GM21717 (cell line): ENCODE measurements around the gene ZBTB2.
"Not testable (repeated sequence)": the region's sequence is repeated elsewhere in the genome, so short reads cannot be mapped to it uniquely, and the experiment has no call there.

Experiments
- ATAC-seq: cut with Tn5 transposase; IDR thresholded peaks from one replicate; pipeline ENCODE4 v1.9.1; 2021; ENCODE audit warnings: mild to moderate bottlenecking, moderate library complexity; ENCODE audit not compliant: unreplicated experiment

Gene ZBTB2

GRCh38 chr6:151338651-151339200 is 52.6 kb downstream of the ZBTB2 start:
- ATAC-seq = no peak

GRCh38 chr6:151335930-151336329 is 55.4 kb downstream of the ZBTB2 start:
- ATAC-seq = no peak

- no peak for ATAC-seq
Measured at GRCh38 chr6:151330130-151330696, 61.1 kb downstream of the ZBTB2 start.

- ATAC-seq = no peak
Measured at GRCh38 chr6:151327101-151327500, 64.3 kb downstream of the ZBTB2 start.

GRCh38 chr6:151326116-151326825 is 65.1 kb downstream of the ZBTB2 start:
- ATAC-seq = no peak

GRCh38 chr6:151325075-151326050 is 66.0 kb downstream of the ZBTB2 start:
- ATAC-seq = no peak

GRCh38 chr6:151324488-151324825 is 66.9 kb downstream of the ZBTB2 start:
- ATAC-seq = no peak

GRCh38 chr6:151323791-151324487 is 67.4 kb downstream of the ZBTB2 start:
- ATAC-seq = peak; percentile 67

- ATAC-seq = no peak
Measured at GRCh38 chr6:151322570-151322969, 68.8 kb downstream of the ZBTB2 start.

GRCh38 chr6:151321438-151321837 is 69.9 kb downstream of the ZBTB2 start:
- ATAC-seq = no peak

GRCh38 chr6:151320140-151320539 is 71.2 kb downstream of the ZBTB2 start:
- ATAC-seq = no peak

- no peak for ATAC-seq
Measured at GRCh38 chr6:151317995-151318365, 73.4 kb downstream of the ZBTB2 start.

- ATAC-seq = no peak
Measured at GRCh38 chr6:151317103-151317994, 74.0 kb downstream of the ZBTB2 start.

- ATAC-seq = not testable (repeated sequence)
Measured at GRCh38 chr6:151315661-151316060, 75.7 kb downstream of the ZBTB2 start.
